ENCODE measurements around the gene ENO1.

Gene ENO1

GRCh38 chr1:8864713-8865344 lies 13.7 kb downstream of the ENO1 start:
- TF ChIP-seq ZNF565 (CRISPR knock-in tag; conservative IDR thresholded peaks at IDR 0.05; ENCODE audit: low read depth) (no peak), CSRNP3 (CRISPR knock-in tag; IDR thresholded peaks at IDR 0.05) (no peak), ARNTL (CRISPR knock-in tag; IDR thresholded peaks at IDR 0.05; ENCODE audit: borderline replicate concordance, low read depth) (no peak), BACH2 (CRISPR knock-in tag; IDR thresholded peaks at IDR 0.05; ENCODE audit: borderline replicate concordance) (no peak), POU6F1 (CRISPR knock-in tag; IDR thresholded peaks at IDR 0.05; ENCODE audit: borderline replicate concordance, low read depth) (no peak), ZFP30 (CRISPR knock-in tag; IDR thresholded peaks at IDR 0.05) (no peak), GLIS3 (CRISPR knock-in tag; IDR thresholded peaks at IDR 0.05) (no peak), ISL1 (CRISPR knock-in tag; IDR thresholded peaks at IDR 0.05) (no peak), TCF4 (CRISPR knock-in tag; IDR thresholded peaks at IDR 0.05; ENCODE audit: borderline replicate concordance) (no peak)
- ATAC-seq: no peak

GRCh38 chr1:8863794-8864233 lies 14.7 kb downstream of the ENO1 start:
- TF ChIP-seq TSHZ2 (CRISPR knock-in tag; IDR thresholded peaks at IDR 0.05) (no peak), CREB5 (CRISPR knock-in tag; IDR thresholded peaks at IDR 0.05; ENCODE audit: low read depth) (no peak), PATZ1 (CRISPR knock-in tag; IDR thresholded peaks at IDR 0.05; ENCODE audit: borderline replicate concordance) (no peak), ARNTL (CRISPR knock-in tag; IDR thresholded peaks at IDR 0.05; ENCODE audit: borderline replicate concordance, low read depth) (no peak), ESRRG (CRISPR knock-in tag; IDR thresholded peaks at IDR 0.05) (no peak), ISL1 (CRISPR knock-in tag; IDR thresholded peaks at IDR 0.05) (no peak), TOX (CRISPR knock-in tag; IDR thresholded peaks at IDR 0.05; ENCODE audit: borderline replicate concordance) (no peak), ZNF565 (CRISPR knock-in tag; conservative IDR thresholded peaks at IDR 0.05; ENCODE audit: low read depth) (no peak), ZFP30 (CRISPR knock-in tag; IDR thresholded peaks at IDR 0.05) (no peak), ZFP3 (CRISPR knock-in tag; IDR thresholded peaks at IDR 0.05) (no peak), SNAI2 (CRISPR knock-in tag; IDR thresholded peaks at IDR 0.05) (no peak), OSR1 (CRISPR knock-in tag; IDR thresholded peaks at IDR 0.05) (no peak)
- no peak for ATAC-seq

GRCh38 chr1:8863138-8863537 lies 15.3 kb downstream of the ENO1 start:
- ATAC-seq: no peak
- TF ChIP-seq ARNTL (CRISPR knock-in tag; IDR thresholded peaks at IDR 0.05; ENCODE audit: borderline replicate concordance, low read depth): no peak
- no peak for TF ChIP-seq ISL1 (CRISPR knock-in tag; IDR thresholded peaks at IDR 0.05)
- no peak for TF ChIP-seq CSDC2 (CRISPR knock-in tag; IDR thresholded peaks at IDR 0.05)
- TF ChIP-seq OSR1 (CRISPR knock-in tag; IDR thresholded peaks at IDR 0.05): no peak
- no peak for TF ChIP-seq ZC3H10 (CRISPR knock-in tag; IDR thresholded peaks at IDR 0.05)
- no peak for TF ChIP-seq ESRRG (CRISPR knock-in tag; IDR thresholded peaks at IDR 0.05)

Data from SK-N-SH treated with all-trans-retinoic acid at 6 μM for 48 hours (cell line).